Measurements from ENCODE around the gene KAT6B.
A peak's percentile ranks its signal among the peaks of the same experiment; 100 is the strongest.
"Not testable (repeated sequence)": the region's sequence is repeated elsewhere in the genome, so short reads cannot be mapped to it uniquely, and the experiment has no call there.

Gene KAT6B

GRCh38 chr10:74863551-74863950 is 37.2 kb downstream of the KAT6B start:
- DNase-seq: no peak

- no peak for DNase-seq
Observed at GRCh38 chr10:74867351-74867750, 41.0 kb downstream of the KAT6B start.

DNA sequence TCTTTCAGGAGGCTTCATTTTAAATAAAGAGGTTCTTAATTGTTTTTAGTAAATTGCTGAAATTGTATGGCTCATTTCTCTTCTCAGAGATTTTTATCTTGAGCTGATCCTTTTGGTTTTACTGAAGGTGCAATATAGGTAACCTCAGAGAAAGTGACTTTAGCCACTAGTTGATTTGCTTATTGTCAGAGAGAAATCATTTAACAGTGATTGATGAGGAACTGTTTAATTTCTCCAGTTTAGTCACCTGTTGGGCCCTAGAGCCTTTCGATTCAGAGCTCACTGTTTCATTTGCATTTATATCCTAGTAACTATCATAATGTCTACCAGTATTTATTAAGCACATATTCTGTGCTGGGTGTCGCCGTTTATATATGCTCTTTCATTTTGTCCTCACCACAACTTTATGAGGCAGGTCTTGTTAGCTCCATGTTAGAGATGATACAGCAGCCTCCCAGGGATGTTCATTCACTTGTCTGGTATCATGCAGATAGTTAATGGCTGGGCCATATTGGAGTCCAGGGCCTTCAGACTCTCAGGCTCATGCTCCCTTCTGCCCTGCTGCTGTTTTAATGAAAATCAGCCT is 42.1 kb downstream of the KAT6B start:
- no peak for DNase-seq

GRCh38 chr10:74869635-74870034 is 43.2 kb downstream of the KAT6B start:
- no peak for DNase-seq

- no peak for DNase-seq
Observed at GRCh38 chr10:74870191-74870590, 43.8 kb downstream of the KAT6B start.

- no peak for DNase-seq
Observed at GRCh38 chr10:74871595-74872382, 45.4 kb downstream of the KAT6B start.

DNA sequence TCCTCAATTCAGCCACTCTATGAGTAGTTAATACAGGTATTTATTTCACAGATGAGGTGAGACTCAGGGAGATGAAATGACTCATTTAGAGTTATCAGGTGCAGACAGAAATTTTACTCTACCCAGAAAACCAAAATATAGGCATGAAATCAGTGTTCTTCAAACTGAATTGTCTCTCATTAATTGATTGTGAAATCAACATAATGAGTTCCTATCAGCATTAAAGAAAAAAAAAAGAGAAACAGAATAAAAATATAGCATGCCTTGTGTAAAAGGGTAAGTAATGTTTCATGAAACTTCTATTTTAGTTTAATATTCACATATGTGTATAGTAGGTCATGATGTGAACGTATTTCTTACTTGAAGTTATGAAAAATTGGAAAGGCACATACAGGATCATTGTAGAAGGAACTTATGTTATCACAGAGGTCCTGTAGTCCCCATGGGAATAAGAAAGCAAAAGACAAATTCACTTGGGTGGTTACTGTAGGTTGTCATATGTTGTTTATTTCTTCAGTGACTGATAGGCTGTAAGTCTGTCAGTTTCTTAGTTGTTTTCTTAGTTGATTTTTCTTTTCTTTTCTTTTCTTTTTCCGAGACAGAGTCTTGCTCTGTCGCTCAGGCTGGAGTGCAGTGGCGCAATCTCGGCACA is 47.5 kb downstream of the KAT6B start:
- no peak for DNase-seq

- DNase-seq: no peak
Observed at GRCh38 chr10:74874649-74875048, 48.2 kb downstream of the KAT6B start.

GRCh38 chr10:74875068-74875467 is 48.7 kb downstream of the KAT6B start:
- no peak for DNase-seq

DNA sequence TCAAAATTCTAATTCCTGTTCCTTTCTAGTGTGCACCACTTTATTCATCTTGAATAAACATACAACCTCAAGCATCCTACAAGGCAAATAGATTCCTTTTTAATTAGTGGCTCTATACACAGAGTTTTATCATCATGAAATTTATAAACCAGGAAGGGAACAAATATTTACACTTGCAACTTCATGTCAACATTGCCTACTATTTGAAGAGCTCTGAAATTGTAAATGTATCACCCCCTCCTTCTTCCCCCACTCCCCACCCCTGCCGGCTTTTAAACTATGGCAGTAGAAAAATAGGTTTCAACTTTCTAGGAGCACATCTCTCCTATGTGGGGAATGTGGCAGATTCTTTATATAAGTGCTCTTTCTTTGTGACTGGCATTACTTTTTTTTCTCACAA is 49.6 kb downstream of the KAT6B start:
- no peak for DNase-seq

GRCh38 chr10:74877054-74877453 is 50.7 kb downstream of the KAT6B start:
- DNase-seq: not testable (repeated sequence)

DNA sequence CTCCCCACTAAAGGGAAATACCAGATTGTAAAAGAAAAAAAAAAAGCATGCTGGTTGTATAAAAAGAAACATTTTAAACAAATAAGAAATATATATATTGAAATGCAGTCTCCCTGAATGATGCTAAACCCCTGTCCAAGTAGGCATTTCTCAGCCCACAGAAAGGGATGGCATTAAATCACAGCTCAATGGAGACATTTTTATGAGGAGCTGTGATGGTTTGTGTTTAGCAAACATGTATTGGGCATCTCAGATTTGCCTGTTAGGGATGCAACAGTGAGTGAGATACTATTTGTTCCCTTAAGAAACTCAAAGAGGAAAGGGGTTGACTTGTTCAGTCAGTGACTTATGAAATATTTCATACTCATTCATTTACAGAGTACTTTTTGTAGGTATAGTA is 51.5 kb downstream of the KAT6B start:
- no peak for DNase-seq

DNA sequence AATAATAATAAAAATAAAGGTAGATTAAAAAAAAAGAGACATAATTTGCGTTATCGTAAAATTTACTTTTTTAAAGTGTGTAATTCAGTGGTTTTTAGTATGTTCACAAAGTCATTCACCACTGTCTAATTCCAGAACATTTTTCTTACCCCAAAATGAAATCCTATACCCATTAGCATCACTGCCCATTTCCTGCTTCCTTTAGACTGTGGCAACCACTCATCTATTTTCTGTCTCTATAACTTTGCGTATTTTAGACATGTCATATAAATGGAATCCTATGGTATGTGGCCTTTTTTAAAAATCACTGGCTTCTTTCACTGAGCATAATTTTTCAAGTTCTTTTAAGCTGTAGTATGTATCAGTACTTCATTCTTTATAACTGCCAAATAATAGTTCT is 53.6 kb downstream of the KAT6B start:
- no peak for DNase-seq

DNA sequence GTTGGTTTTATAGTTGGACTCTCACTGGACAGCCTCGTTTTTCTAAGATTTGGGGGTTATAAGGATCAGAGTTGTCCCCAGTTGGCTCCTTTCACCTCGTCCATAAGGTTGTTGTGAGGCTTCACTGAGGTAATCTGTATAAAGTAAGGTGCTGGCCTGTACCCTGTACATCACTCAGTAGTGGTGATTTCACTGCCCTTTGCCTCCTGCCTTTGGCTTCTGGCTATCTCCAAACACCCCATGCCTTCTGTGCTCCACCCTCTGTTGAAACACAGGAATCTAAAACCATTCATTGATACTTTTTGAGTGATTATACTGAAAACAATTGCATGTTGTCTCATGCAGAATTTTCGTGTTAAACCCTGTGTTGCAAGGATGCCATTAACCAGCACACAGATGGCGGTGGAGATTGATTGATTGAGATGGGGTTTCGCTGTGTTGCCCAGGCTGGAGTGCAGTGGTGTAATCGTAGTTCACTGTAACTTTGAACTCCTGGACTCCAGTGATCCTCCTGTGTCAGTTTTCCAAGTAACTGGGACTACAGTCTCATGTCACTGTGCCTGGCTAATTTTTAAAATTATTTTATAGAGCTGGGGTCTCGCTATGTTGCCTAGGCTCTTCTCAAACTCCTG is 55.0 kb downstream of the KAT6B start:
- DNase-seq: no peak

DNA sequence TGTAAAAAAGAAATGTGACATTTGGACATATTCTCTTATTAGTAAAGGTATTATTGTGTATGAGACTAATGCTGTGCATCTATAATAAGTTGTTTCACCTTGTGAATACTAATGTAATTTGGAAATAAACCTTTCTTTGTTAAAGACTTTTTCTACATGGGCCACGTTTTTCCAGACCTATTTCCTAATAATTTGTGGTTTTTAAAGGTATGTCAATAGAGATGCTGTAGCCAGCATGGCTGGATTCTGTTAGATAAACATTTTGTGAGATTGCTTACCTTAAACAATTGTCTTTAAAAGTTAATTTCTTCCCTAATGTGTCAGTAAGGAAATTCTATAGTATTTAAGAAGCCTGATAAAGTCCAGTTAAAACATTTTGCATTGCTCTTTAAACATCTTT is 56.0 kb downstream of the KAT6B start:
- no peak for DNase-seq

- DNase-seq: no peak
Observed at GRCh38 chr10:74882831-74883230, 56.4 kb downstream of the KAT6B start.

GRCh38 chr10:74883428-74883827 is 57.0 kb downstream of the KAT6B start:
- no peak for DNase-seq

- DNase-seq: no peak
Observed at GRCh38 chr10:74887614-74888284, 61.3 kb downstream of the KAT6B start.

DNA sequence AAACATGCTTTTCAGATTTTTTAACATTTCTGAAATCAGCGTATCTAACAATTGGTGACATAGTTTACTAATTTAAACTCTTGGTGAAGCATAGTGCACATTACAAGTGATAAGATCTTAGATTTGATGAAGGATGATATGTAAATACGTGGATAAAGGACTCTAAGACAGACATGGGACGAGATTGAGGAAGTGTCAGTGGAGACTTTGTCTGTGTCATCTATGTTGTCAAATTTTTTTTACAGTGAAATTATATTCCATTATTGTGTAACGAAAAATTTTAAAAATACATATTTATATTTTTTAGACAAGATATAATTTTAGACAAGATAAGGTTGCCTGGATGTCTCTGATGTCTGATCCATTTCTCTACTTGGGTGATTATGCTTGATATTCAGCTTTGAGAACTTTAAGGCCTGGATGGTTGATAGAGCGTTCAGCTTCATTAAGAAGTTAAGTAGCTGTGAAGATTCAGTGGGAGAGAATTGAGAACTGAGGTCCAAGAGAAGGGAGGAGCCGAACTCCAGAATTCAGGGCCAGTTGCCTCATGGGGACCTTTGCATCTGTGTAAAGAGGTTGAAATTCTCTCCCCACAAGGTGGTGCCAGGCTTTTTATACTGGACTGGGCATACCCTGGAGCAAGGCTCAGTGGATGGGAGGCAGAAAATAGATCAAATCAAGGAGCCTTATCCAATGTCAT is 62.7 kb downstream of the KAT6B start:
- peak; percentile 20 for DNase-seq

- DNase-seq: no peak
Observed at GRCh38 chr10:74889662-74889998, 63.2 kb downstream of the KAT6B start.

DNA sequence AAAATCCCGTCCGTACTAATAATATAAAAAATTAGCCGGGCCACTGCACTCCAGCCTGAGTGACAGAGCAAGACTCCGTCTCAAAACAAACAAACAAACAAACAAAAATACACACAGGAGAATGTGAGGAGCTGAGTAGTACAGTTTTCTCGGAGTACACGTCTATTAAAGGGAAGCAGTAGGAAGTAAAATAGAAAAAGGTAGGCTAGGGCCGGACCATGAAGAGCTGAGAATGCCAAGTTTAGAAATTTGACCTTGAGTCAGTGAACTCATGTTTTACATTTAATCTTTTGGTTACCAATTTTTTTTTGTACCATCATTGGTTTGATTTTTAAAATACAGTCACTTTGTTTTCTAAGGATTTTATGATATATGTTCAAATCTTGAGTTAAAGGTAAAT is 64.1 kb downstream of the KAT6B start:
- no peak for DNase-seq

- DNase-seq: no peak
Observed at GRCh38 chr10:74891053-74891452, 64.7 kb downstream of the KAT6B start.

DNA sequence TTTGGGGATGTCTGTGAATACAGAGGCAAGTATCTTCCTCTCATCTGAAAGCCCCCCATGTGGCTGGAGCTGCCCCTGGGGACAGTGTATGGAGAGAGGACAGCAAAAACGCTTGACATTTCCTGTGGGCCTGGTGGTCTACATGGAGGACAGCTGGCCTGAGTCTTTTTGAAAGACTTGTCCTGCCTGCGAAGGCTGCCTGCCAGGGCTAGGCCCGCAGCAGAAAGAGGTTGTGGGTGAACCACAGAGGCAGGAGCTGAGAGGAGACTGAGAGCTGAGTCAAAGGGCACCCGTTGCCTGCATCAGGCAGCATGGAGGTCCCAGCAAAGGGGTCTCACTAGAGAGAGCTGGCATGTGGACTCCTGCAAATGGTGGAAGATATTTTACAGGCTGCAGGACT is 66.4 kb downstream of the KAT6B start:
- DNase-seq: no peak

Data from NCI-H446 treated with DMSO at 0.1 percent for 48 hours (cell line).